Adrenal gland (tissue), 12 donors: ENCODE measurements around the gene PLXNA2. TPM values are rescaled to one million over a fixed set of nuclear protein-coding genes. Genes with fewer than 3 reads are reported as not detected.

Experiments
- DNase-seq, 7 donors: peaks; one replicate each; pipeline ENCODE4 v3.0.0-alpha.2; 2019 to 2020
- H3K27ac ChIP-seq, 5 donors: fragments of 200-600 bp; sonication (generic) in 4 of 5; 1 replicate in 3 of 5; 2 replicates in 2 of 5; pipeline versions ENCODE4 v1.5.1 to v1.8.0; 2016 to 2020; ENCODE audit warnings: mild to moderate bottlenecking in 1 of 5
- H3K27me3 ChIP-seq: fragments of 200-600 bp; 2 replicates; pipeline ENCODE4 v1.8.0; 2021
- H3K36me3 ChIP-seq, 2 donors: fragments of 200-600 bp; replicated peaks in 1 of 2; 1 replicate in 1 of 2; 2 replicates in 1 of 2; pipeline versions ENCODE4 v1.5.1 to v1.8.0; 2018 to 2022
- H3K4me1 ChIP-seq, 2 donors: fragments of 200-600 bp; replicated peaks in 1 of 2; 1 replicate in 1 of 2; 2 replicates in 1 of 2; pipeline versions ENCODE4 v1.5.1 to v1.8.0; 2018 to 2021
- H3K4me3 ChIP-seq, 4 donors: fragments of 200-600 bp; sonication (generic) in 3 of 4; one replicate each; pipeline ENCODE4 v1.5.1; 2016 to 2018
- H3K9me3 ChIP-seq, 3 donors: fragments of 200-600 bp; sonication (generic) in 1 of 3; replicated peaks in 1 of 3; 1 replicate in 2 of 3; 2 replicates in 1 of 3; pipeline versions ENCODE4 v1.5.1 to v1.8.0; 2016 to 2021
- CTCF ChIP-seq, 6 experiments: fragments of 450-650 bp in 4 of 6; fragments of 200-600 bp in 2 of 6; sonication (generic) in 1 of 6; IDR thresholded peaks; 1 replicate in 5 of 6; 2 replicates in 1 of 6; pipeline versions ENCODE4 v1.5.1 to v1.8.0; 2016 to 2021; ENCODE audit warnings: antibody characterized with exemption in 6 of 6, mild to moderate bottlenecking in 2 of 6, moderate library complexity in 1 of 6
- POLR2A ChIP-seq, 2 donors: fragments of 450-650 bp; IDR thresholded peaks; one replicate each; pipeline ENCODE4 v1.6.1; 2017; ENCODE audit warnings: antibody characterized with exemption in 2 of 2, mild to moderate bottlenecking in 2 of 2, moderate library complexity in 1 of 2
- WGBS, 4 donors: extraction: QIAGEN DNeasy Blood & Tissue Kit in 2 of 4; methylation state at CpG; one replicate each; pipeline versions ENCODE4 v1.1.5 to v1.1.7; 2013 to 2017; 5-methylcytosine and 5-hydroxymethylcytosine counted together
- intact Hi-C, 2 donors: fragments of 100-400 bp; cut with DNase I; formaldehyde crosslinking; loops; one replicate each; pipeline versions ENCODE4 v1.14.1 to v1.15.0; 2022 to 2023
- polyA plus RNA-seq, 3 donors: library from polyadenylated mRNA; stranded (reverse); fragments of 200-250 nt in 2 of 3; fragments of 350-450 nt in 1 of 3; fragmentation: Illumina TruSeq in 1 of 3; extraction: RNeasy Lipid Tissue Mini Kit (QIAGEN cat#74804) in 1 of 3; gene quantifications; one replicate each; pipeline ENCODE4 v1.2.3, GENCODE V29; 2013 to 2014
- small RNA-seq, 2 donors: library from RNA; depleted of rRNA; stranded (forward); fragments of <200 nt; gene quantifications; one replicate each; pipeline ENCODE3, GENCODE V24; 2016
- total RNA-seq, 9 donors: library from RNA; depleted of rRNA in 4 of 9; stranded (reverse); fragments of >200 nt in 4 of 9; fragments of 120-200 nt in 1 of 9; fragmentation: NEBNext Ultra II Directional in 1 of 9; extraction: Animal tissue kit (Norgen Biotek cat#: 25700) in 1 of 9; gene quantifications; one replicate each; pipeline versions ENCODE4 v1.1.0 to v1.2.4, GENCODE V29; 2013 to 2023
- donor health status: healthy with polysubstance abuse.
- donor health status: Bipolar disorder and iron deficiency.
- donor health status: DM: yes; HTN: yes; CAD: no.
- donor health status: DM: no; HTN: no; CAD: no.
- donor health status: DM: no; HTN: no; CAD: no.
- donor health status: DM: yes; HTN: yes; CAD: no.

Gene PLXNA2
- total and polyA plus RNA-seq, 12 donors, result 2.7 to 9.4 (median 4.5) TPM

- Histone ChIP-seq H3K27ac (no peak overlapping the region), H3K4me1 (no peaks in the 10 kb centered on the region), H3K27me3 (no peaks in the 10 kb centered on the region), H3K4me3 (no peak overlapping the region), H3K36me3 (no peaks in the 10 kb centered on the region), H3K9me3 (no peaks in the 10 kb centered on the region)
- TF ChIP-seq CTCF (IDR thresholded peaks at IDR 0.05) (no peak), POLR2A (IDR thresholded peaks at IDR 0.05) (no peak)
- no peak for DNase-seq
- 67 to 78% (median 74%) methylated on average over 5 of the region's 5 CpGs for WGBS, 4 donors
- intact Hi-C loops, result no loop called here
These were observed 270.2 kb downstream of the PLXNA2 start for GRCh38 chr1:207973898-207974568.

- Histone ChIP-seq H3K4me1 (no peaks in the 10 kb centered on the region), H3K4me3 (no peak overlapping the region), H3K36me3 (no peaks in the 10 kb centered on the region), H3K9me3 (no peaks in the 10 kb centered on the region), H3K27me3 (no peaks in the 10 kb centered on the region), H3K27ac (no peak overlapping the region)
- no peak for TF ChIP-seq CTCF (IDR thresholded peaks at IDR 0.05)
- TF ChIP-seq POLR2A (IDR thresholded peaks at IDR 0.05), result no peak
- DNase-seq, result no peak
- WGBS, 4 donors, result 54 to 81% (median 61%) methylated on average over 5 of the region's 5 CpGs
- intact Hi-C loops, result no loop called here
These were observed 271.8 kb downstream of the PLXNA2 start for GRCh38 chr1:207972337-207972736.

Small RNAs within 50 kb of the gene (small RNA-seq; reads per million reads assigned to genes)
- 0 reads per million in 2 donors for gene AL606753.1
